ENCODE results near the gene LARGE1. TPM values are rescaled to one million over a fixed set of nuclear protein-coding genes. Genes with fewer than 3 reads are reported as not detected.

LARGE1 gene
- total and polyA plus RNA-seq, 2 of the 8 experiments (the other 6 are each of a cell fraction or from before 2014, with no cell fraction given) = 43.7 to 83.0 TPM

DNA sequence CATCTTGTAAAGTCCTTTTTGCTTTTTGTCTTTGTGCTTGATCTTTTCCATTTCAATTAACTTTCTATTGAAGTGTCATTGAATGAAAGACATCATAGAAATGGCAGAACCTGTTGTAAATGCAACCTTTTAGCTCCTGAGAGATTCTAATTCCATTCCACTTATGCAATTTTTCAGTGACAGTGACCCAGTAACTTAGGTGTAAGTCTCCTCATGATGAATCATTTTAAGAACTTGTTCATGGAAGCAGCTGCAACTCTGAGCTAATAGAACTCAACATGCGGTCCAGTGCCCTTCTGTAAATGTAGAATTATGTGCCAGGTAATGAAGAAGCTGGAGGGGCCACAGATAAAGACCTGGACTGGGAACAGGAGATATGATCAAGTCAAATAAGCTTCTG is 463.8 kb downstream of the LARGE1 start:
- Histone ChIP-seq H4K91ac (replicated peaks; ENCODE audit: insufficient read length, low read length) (no peak overlapping the region), H3K4me2 (ENCODE audit: insufficient read depth in 1 of 2, low read depth in 2 of 2, low read length in 2 of 2) (no peak overlapping the region), H4K8ac (ENCODE audit: extremely low read depth, insufficient read depth, low read length) (no peak overlapping the region), H2BK15ac (ENCODE audit: low read length) (no peak overlapping the region), H3K27ac (ENCODE audit: low read depth, low read length) (no peak overlapping the region), H2AK5ac (ENCODE audit: low read depth, low read length) (no peak overlapping the region), H4K5ac (ENCODE audit: insufficient read length, low read depth, low read length) (no peak overlapping the region), H3K56ac (replicated peaks; ENCODE audit: insufficient read length, low read depth, low read length) (no peak overlapping the region), H3K36me3 (ENCODE audit: control insufficient read depth in 2 of 4, insufficient read depth in 4 of 4, low read length in 3 of 4) (no peaks in the 10 kb centered on the region), H3K14ac (ENCODE audit: insufficient read length) (no peak overlapping the region), H3K79me1 (ENCODE audit: low read depth, low read length) (no peaks in the 10 kb centered on the region; the same call in 1 of the 2 replicates), H2BK12ac (ENCODE audit: low read depth, low read length) (no peak overlapping the region), H3K9ac (replicated peaks in 1 of 4; ENCODE audit: extremely low read depth in 1 of 4, low read depth in 3 of 4, low read length in 3 of 4) (no peak overlapping the region), H4K20me1 (replicated peaks in 1 of 2; ENCODE audit: control insufficient read depth in 1 of 2, insufficient read depth in 2 of 2, low read length in 2 of 2) (peaks cover 0 to 6% of the 10 kb centered on the region in 2 experiments), H3K4ac (replicated peaks; ENCODE audit: insufficient read length, low read depth, low read length) (no peak overlapping the region), H3K27me3 (replicated peaks in 1 of 4; ENCODE audit: control insufficient read depth in 3 of 4, extremely low read depth in 1 of 4, insufficient read depth in 3 of 4, low read length in 3 of 4) (no peaks in the 10 kb centered on the region), H2BK20ac (ENCODE audit: low read length) (no peak overlapping the region), H3K9me3 (ENCODE audit: insufficient read depth in 2 of 2, low read depth in 1 of 2, low read length in 1 of 2) (no peaks in the 10 kb centered on the region), H3K18ac (ENCODE audit: extremely low read depth, low read length) (no peak overlapping the region), H2BK5ac (ENCODE audit: low read depth, low read length) (no peak overlapping the region), H3K4me3 (ENCODE audit: extremely low read depth in 1 of 4, insufficient read depth in 2 of 4, low read depth in 3 of 4, low read length in 4 of 4) (no peak overlapping the region), H2AFZ (ENCODE audit: low read length) (no peak overlapping the region), H2BK120ac (replicated peaks; ENCODE audit: low read depth, low read length) (no peak overlapping the region), H3K4me1 (replicated peaks in 1 of 4; ENCODE audit: control insufficient read depth in 3 of 4, insufficient read depth in 4 of 4, low read length in 3 of 4) (no peaks in the 10 kb centered on the region), H3K23me2 (ENCODE audit: low read depth, low read length) (no peaks in the 10 kb centered on the region), H3K23ac (ENCODE audit: insufficient read length) (no peak overlapping the region), H3K79me2 (ENCODE audit: control insufficient read depth in 1 of 2, insufficient read depth in 2 of 2, low read length in 2 of 2) (peaks cover 0 to 2% of the 10 kb centered on the region in 2 experiments; a peak in 1 of 4 replicates)
- 90% methylated on average over 1 of the region's 1 CpG; no CpG with 5 or more reads in 1 of the 2 experiments for WGBS, 2 experiments (ENCODE audit: extremely low coverage in 1 of 2, insufficient coverage in 1 of 2, insufficient read length in 1 of 2, insufficient replicate concordance in 2 of 2, low coverage in 1 of 2, low lambda C conversion rate in 2 of 2, missing lambda C conversion rate in 1 of 2)
- DNase-seq (ENCODE audit: low read depth in 1 of 2, low spot score in 2 of 2) (no peak), FAIRE-seq (no peak)
- POLR2A ChIA-PET (ENCODE audit: partially characterized antibody) = no interaction called here
- CTCF ChIA-PET (ENCODE audit: partially characterized antibody) = interaction anchor here (1.1 to 1.9 kb wide), 2 partner anchors 11 to 14 kb away, joined by 3 to 6 read pairs; no protein-coding TSS in a partner anchor
- no peak for TF ChIP-seq TBP (IDR thresholded peaks at IDR 0.05; ENCODE audit: low read depth, low read length)
- TF ChIP-seq GABPA (IDR thresholded peaks at IDR 0.05; ENCODE audit: borderline replicate concordance, insufficient read depth, low read length) = no peak
- TF ChIP-seq, protein P1, sequence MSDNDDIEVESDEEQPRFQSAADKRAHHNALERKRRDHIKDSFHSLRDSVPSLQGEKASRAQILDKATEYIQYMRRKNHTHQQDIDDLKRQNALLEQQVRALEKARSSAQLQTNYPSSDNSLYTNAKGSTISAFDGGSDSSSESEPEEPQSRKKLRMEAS (IDR thresholded peaks at IDR 0.05) = no peak
- TF ChIP-seq TAF7 (optimal IDR thresholded peaks at IDR 0.05; ENCODE audit: borderline replicate concordance, low read depth, low read length) = no peak
- TF ChIP-seq SIX5 (IDR thresholded peaks at IDR 0.05; ENCODE audit: low read depth, low read length) = no peak
- no peak for TF ChIP-seq NANOG (IDR thresholded peaks at IDR 0.05; ENCODE audit: insufficient read depth, low read depth, low read length, poor library complexity, severe bottlenecking)
- no peak for TF ChIP-seq NRF1 (IDR thresholded peaks at IDR 0.05; ENCODE audit: low read depth, low read length)
- no peak for TF ChIP-seq SAP30 (IDR thresholded peaks at IDR 0.05; ENCODE audit: insufficient read depth, insufficient replicate concordance, low read length)
- no peak for TF ChIP-seq BRCA1 (IDR thresholded peaks at IDR 0.05; ENCODE audit: low read depth, low read length)
- no peak for TF ChIP-seq YY1 (IDR thresholded peaks at IDR 0.05; ENCODE audit: low read depth, low read length)
- TF ChIP-seq KDM1A (IDR thresholded peaks at IDR 0.05; ENCODE audit: borderline replicate concordance, low read length) = no peak
- no peak for TF ChIP-seq KDM4A (IDR thresholded peaks at IDR 0.05; ENCODE audit: low read depth, low read length, severe bottlenecking)
- no peak for TF ChIP-seq RXRA (IDR thresholded peaks at IDR 0.05; ENCODE audit: insufficient read depth, low read depth, low read length)
- no peak for TF ChIP-seq SUZ12 (IDR thresholded peaks at IDR 0.05; ENCODE audit: low read length)
- TF ChIP-seq ASH2L (IDR thresholded peaks at IDR 0.05; ENCODE audit: low read length) = no peak
